Measurements from ENCODE around the gene C1orf167. TPM values are rescaled to one million over a fixed set of nuclear protein-coding genes. Genes with fewer than 3 reads are reported as not detected.

The C1orf167 gene
- total and polyA plus RNA-seq, 2 of the 13 experiments (the other 11 are each of a cell fraction or from before 2014, with no cell fraction given): not detected

GRCh38 chr1:11735854-11736745 lies 25.9 kb upstream of the C1orf167 start, which contains the start of gene AGTRAP (continued):
- TF ChIP-seq GMEB1 (CRISPR knock-in tag; IDR thresholded peaks at IDR 0.05; ENCODE audit: borderline replicate concordance) (peak; percentile 47; the same call in 1 of the 2 replicates), NCOA2 (CRISPR knock-in tag; IDR thresholded peaks at IDR 0.05) (0 out of 2 replicates have a peak, but pooled peaks have one; percentile 5), ZNF501 (CRISPR knock-in tag; IDR thresholded peaks at IDR 0.05) (peak; percentile 64), TBP (CRISPR knock-in tag; IDR thresholded peaks at IDR 0.05) (no peak), HOXA3 (CRISPR knock-in tag; IDR thresholded peaks at IDR 0.05) (no peak; the same call in 1 of the 2 replicates), GATAD1 (CRISPR knock-in tag; IDR thresholded peaks at IDR 0.05) (peak; percentile 78), ZNF446 (CRISPR knock-in tag; IDR thresholded peaks at IDR 0.05) (no peak), ZNF160 (CRISPR knock-in tag; IDR thresholded peaks at IDR 0.05) (0 out of 2 replicates have a peak, but pooled peaks have one; percentile 41), ZNF780A (CRISPR knock-in tag; IDR thresholded peaks at IDR 0.05) (no peak), ZNF343 (CRISPR knock-in tag; IDR thresholded peaks at IDR 0.05) (peak; percentile 38; the same call in 1 of the 2 replicates), KAT7 (CRISPR knock-in tag; IDR thresholded peaks at IDR 0.05; ENCODE audit: borderline replicate concordance) (no peak), SNAPC2 (CRISPR knock-in tag; IDR thresholded peaks at IDR 0.05) (0 out of 2 replicates have a peak, but pooled peaks have one; percentile 27), ONECUT2 (CRISPR knock-in tag; IDR thresholded peaks at IDR 0.05) (no peak), MAFF (IDR thresholded peaks at IDR 0.05; ENCODE audit: low read depth, low read length) (no peak), RBFOX2 (IDR thresholded peaks at IDR 0.05; ENCODE audit: low read depth, low read length) (peak; percentile 75), THAP11 (CRISPR knock-in tag; IDR thresholded peaks at IDR 0.05) (peak; percentile 2; the same call in 1 of the 2 replicates), SIN3A (IDR thresholded peaks at IDR 0.05; ENCODE audit: borderline replicate concordance, low read depth, low read length) (peak; percentile 89; the same call in 1 of the 2 replicates), MTA1 (CRISPR knock-in tag; IDR thresholded peaks at IDR 0.05; ENCODE audit: borderline replicate concordance) (peak; percentile 92; the same call in 1 of the 2 replicates), KDM5B (CRISPR knock-in tag; IDR thresholded peaks at IDR 0.05; ENCODE audit: borderline replicate concordance) (peak; percentile 88; the same call in 1 of the 2 replicates), ZNF331 (CRISPR knock-in tag; IDR thresholded peaks at IDR 0.05) (0 out of 2 replicates have a peak, but pooled peaks have one; percentile 8), ZNF761 (CRISPR knock-in tag; conservative IDR thresholded peaks at IDR 0.05) (0 out of 2 replicates have a peak, but pooled peaks have one; percentile 53), CBX1 (IDR thresholded peaks at IDR 0.05; ENCODE audit: low read depth) (peak; percentile 18), ZNF337 (CRISPR knock-in tag; IDR thresholded peaks at IDR 0.05; ENCODE audit: borderline replicate concordance, low read depth) (no peak)
- TF ChIP-seq, protein P1, sequence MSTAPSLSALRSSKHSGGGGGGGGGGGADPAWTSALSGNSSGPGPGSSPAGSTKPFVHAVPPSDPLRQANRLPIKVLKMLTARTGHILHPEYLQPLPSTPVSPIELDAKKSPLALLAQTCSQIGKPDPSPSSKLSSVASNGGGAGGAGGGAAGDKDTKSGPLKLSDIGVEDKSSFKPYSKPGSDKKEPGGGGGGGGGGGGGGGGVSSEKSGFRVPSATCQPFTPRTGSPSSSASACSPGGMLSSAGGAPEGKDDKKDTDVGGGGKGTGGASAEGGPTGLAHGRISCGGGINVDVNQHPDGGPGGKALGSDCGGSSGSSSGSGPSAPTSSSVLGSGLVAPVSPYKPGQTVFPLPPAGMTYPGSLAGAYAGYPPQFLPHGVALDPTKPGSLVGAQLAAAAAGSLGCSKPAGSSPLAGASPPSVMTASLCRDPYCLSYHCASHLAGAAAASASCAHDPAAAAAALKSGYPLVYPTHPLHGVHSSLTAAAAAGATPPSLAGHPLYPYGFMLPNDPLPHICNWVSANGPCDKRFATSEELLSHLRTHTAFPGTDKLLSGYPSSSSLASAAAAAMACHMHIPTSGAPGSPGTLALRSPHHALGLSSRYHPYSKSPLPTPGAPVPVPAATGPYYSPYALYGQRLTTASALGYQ (CRISPR knock-in tag; IDR thresholded peaks at IDR 0.05): peak; percentile 23; the same call in 1 of the 2 replicates
- TF ChIP-seq, protein P2, sequence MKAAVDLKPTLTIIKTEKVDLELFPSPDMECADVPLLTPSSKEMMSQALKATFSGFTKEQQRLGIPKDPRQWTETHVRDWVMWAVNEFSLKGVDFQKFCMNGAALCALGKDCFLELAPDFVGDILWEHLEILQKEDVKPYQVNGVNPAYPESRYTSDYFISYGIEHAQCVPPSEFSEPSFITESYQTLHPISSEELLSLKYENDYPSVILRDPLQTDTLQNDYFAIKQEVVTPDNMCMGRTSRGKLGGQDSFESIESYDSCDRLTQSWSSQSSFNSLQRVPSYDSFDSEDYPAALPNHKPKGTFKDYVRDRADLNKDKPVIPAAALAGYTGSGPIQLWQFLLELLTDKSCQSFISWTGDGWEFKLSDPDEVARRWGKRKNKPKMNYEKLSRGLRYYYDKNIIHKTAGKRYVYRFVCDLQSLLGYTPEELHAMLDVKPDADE (CRISPR knock-in tag; IDR thresholded peaks at IDR 0.05): no peak
- TF ChIP-seq, protein P3, sequence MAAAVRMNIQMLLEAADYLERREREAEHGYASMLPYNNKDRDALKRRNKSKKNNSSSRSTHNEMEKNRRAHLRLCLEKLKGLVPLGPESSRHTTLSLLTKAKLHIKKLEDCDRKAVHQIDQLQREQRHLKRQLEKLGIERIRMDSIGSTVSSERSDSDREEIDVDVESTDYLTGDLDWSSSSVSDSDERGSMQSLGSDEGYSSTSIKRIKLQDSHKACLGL (CRISPR knock-in tag; IDR thresholded peaks at IDR 0.05): no peak

Measured in HepG2 (cell line).